Nephron (organoid): ENCODE results near the gene ARL8A.
A peak's percentile ranks its signal among the peaks of the same experiment; 100 is the strongest.
"Not testable (repeated sequence)": the region's sequence is repeated elsewhere in the genome, so short reads cannot be mapped to it uniquely, and the experiment has no call there.

ENCODE experiments used
- H3K27ac Mint-ChIP-seq, 3 experiments: 2 replicates each; pipeline ENCODE4 v1.8.0; 2020; ENCODE audit warnings: mixed read lengths in 3 of 3, mild to moderate bottlenecking in 2 of 3, moderate library complexity in 1 of 3
- H3K27me3 Mint-ChIP-seq: 2 replicates; pipeline ENCODE4 v1.8.0; 2021; ENCODE audit warnings: low read depth, mild to moderate bottlenecking, moderate library complexity, mixed read lengths
- H3K36me3 Mint-ChIP-seq: 2 replicates; pipeline ENCODE4 v1.8.0; 2020; ENCODE audit warnings: low read depth, mixed read lengths
- H3K4me1 Mint-ChIP-seq: 2 replicates; pipeline ENCODE4 v1.8.0; 2020; ENCODE audit warnings: mixed read lengths
- H3K4me3 Mint-ChIP-seq, 3 experiments: 2 replicates each; pipeline ENCODE4 v1.8.0; 2020; ENCODE audit warnings: mild to moderate bottlenecking in 3 of 3, mixed read lengths in 3 of 3, moderate library complexity in 2 of 3
- H3K9me3 Mint-ChIP-seq: 2 replicates; pipeline ENCODE4 v1.8.0; 2020; ENCODE audit warnings: mixed read lengths
- TF ChIP-seq, protein P1 (sequence below), 3 experiments: fragments of 200-600 bp; sonication (generic); IDR thresholded peaks; one replicate each; pipeline ENCODE4 v1.5.0; 2021; ENCODE audit warnings: antibody characterized with exemption in 3 of 3; ENCODE audit not compliant: unreplicated experiment in 3 of 3

Gene ARL8A

DNA sequence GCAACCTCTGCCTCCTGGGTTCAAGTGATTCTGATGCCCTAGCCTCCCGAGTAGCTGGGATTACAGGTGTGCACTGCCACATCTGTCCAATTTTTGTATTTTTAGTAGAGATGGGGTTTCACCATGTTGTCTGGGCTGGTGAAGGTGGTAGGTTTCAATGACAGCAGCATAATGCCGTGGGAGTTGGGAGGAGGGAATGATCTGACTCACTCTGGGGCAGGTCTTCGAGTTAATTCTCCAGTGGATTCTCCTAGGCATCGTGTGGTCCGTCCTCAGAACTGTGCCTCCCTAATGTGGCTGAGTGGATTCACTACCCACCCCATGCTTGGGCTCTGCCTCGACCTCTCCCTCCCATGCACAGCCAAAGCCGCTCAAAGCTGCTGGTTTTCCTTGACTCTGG lies 23.5 kb downstream of the ARL8A start:
- H3K27ac Mint-ChIP-seq, result no peak overlapping the region
- TF ChIP-seq, protein P1, sequence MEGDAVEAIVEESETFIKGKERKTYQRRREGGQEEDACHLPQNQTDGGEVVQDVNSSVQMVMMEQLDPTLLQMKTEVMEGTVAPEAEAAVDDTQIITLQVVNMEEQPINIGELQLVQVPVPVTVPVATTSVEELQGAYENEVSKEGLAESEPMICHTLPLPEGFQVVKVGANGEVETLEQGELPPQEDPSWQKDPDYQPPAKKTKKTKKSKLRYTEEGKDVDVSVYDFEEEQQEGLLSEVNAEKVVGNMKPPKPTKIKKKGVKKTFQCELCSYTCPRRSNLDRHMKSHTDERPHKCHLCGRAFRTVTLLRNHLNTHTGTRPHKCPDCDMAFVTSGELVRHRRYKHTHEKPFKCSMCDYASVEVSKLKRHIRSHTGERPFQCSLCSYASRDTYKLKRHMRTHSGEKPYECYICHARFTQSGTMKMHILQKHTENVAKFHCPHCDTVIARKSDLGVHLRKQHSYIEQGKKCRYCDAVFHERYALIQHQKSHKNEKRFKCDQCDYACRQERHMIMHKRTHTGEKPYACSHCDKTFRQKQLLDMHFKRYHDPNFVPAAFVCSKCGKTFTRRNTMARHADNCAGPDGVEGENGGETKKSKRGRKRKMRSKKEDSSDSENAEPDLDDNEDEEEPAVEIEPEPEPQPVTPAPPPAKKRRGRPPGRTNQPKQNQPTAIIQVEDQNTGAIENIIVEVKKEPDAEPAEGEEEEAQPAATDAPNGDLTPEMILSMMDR (IDR thresholded peaks at IDR 0.05; ENCODE audit: unreplicated experiment in 3 of 3), result no peak
- H3K36me3 Mint-ChIP-seq, result no peaks in the 10 kb centered on the region
- no peaks in the 10 kb centered on the region for H3K9me3 Mint-ChIP-seq
- no peaks in the 10 kb centered on the region for H3K4me1 Mint-ChIP-seq
- peaks cover 21% of the 10 kb centered on the region for H3K27me3 Mint-ChIP-seq
- no peak overlapping the region for H3K4me3 Mint-ChIP-seq

DNA sequence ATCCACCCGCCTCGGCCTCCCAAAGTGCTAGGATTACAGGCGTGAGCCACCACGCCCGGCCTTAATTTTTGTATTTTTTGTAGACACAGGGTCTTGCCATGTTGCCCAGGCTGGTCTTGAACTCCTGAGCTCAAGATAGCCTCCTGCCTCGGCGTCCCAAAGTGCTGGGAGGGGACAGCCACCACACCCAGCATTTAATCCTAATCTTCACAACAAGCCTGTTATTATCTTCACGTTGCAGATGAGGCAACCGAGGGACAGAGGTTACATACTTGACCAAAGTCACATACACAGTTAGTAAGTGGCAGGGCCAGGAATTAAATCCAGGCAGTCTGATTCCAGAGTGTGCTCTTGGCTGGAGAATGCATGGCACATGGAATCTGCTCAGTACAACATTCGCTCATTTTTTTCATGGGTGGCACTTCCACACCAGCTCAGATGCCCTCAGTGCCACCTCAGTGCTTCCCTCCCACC lies 26.6 kb downstream of the ARL8A start:
- H3K9me3 Mint-ChIP-seq, result no peaks in the 10 kb centered on the region
- no peak overlapping the region for H3K4me3 Mint-ChIP-seq
- H3K27ac Mint-ChIP-seq, result no peak overlapping the region
- H3K27me3 Mint-ChIP-seq, result peaks cover 6% of the 10 kb centered on the region
- no peaks in the 10 kb centered on the region for H3K36me3 Mint-ChIP-seq
- TF ChIP-seq, protein P1 (IDR thresholded peaks at IDR 0.05; ENCODE audit: unreplicated experiment in 3 of 3), result no peak
- peaks cover 10% of the 10 kb centered on the region for H3K4me1 Mint-ChIP-seq

DNA sequence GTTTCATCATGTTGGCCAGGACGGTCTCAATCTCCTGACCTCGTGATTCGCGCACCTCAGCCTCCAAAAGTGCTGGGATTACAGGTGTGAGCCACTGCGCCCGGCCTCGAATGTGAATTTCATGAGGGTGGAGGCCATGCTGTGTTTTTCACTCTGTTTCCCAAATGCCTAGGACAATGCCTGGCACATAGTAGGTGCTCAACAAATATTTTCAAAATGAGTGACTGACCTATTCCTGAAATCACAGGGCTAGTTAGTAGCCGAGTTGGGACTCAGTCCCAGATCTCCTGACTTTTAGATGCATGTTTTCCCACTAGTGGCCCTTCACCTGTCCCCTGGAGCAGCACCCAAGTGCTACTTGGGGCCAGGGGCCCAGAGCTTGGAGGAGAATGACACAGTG lies 28.2 kb downstream of the ARL8A start:
- H3K36me3 Mint-ChIP-seq, result no peaks in the 10 kb centered on the region
- peaks cover 11% of the 10 kb centered on the region for H3K4me1 Mint-ChIP-seq
- H3K4me3 Mint-ChIP-seq, result no peak overlapping the region
- H3K27ac Mint-ChIP-seq, result no peak overlapping the region
- H3K27me3 Mint-ChIP-seq, result peaks cover 3% of the 10 kb centered on the region
- TF ChIP-seq, protein P1 (IDR thresholded peaks at IDR 0.05; ENCODE audit: unreplicated experiment in 3 of 3), result no peak
- H3K9me3 Mint-ChIP-seq, result no peaks in the 10 kb centered on the region

DNA sequence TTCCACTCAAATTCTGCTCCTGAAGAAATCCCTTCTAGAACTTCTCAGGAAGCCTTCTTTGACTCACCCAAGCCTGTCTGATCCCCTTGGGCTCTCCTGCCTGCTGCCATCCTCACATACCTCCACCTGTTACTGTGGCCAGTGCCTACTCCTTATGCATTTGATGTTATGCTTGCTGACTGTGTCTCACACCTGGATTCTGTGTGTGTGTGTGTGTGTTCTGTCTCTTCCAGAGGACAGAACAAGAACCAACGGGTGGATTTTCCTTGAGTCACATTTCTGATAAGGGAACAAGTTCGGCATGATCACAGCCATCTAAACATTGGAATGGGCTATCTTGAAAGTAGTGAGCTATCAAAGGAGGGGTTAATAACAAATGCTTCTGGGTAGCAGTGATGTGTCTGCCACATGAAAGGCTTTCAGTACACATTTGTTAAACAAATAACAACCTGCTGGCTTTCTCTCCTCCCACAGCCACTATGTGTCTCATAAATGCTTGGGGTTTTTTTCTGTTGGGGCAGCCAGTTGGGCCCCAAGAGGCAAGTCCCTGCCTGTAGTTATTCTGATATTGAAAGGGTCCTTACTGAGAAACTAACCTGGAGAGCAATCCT lies 30.7 kb downstream of the ARL8A start:
- no peaks in the 10 kb centered on the region for H3K27me3 Mint-ChIP-seq
- H3K4me1 Mint-ChIP-seq, result peaks cover 11% of the 10 kb centered on the region
- TF ChIP-seq, protein P1 (IDR thresholded peaks at IDR 0.05; ENCODE audit: unreplicated experiment in 3 of 3), result no peak
- no peak overlapping the region for H3K4me3 Mint-ChIP-seq
- no peaks in the 10 kb centered on the region for H3K9me3 Mint-ChIP-seq
- peak overlapping the region; percentile 21 to 40 (median 26) for H3K27ac Mint-ChIP-seq
- no peaks in the 10 kb centered on the region for H3K36me3 Mint-ChIP-seq

DNA sequence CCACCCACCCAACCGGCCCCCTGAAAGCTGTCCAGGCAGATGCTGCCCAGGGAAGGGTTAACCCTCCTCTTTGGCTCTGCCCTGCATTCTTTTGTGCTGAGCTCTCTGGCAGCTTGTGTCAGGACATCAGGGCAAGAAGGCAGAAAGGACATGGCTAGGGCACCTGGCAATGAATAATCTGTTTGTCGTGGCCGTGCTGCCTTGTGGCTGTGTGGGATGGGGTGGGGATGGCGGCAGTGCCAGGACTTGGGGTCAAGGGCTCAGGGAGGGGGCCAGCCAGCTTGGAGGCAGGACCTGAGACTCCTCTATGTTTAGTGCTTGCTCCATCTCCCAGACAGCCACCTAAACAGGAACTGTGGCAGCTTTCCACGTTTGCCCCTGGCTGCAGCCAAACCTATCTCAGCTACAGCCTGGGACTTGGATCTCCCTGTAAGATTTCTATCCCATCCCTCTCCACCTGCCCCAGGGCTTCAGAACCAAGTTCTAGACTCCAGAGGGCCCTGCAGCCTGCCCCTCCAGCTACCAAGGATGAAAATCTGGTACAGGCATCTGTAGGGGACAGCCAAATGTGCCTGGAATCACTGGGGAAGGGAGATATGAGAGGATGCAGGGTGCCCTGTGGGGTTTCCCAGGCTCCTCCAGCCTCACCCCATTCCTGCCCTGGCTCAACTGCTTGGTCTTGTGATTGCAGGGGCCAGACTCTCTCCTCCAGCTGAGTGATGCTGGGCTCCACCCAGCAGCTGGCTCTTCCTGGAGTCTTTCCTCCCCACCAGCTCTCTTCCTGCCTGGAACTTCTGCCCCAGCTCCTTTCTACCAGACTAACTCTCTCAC lies 31.5 kb downstream of the ARL8A start:
- H3K9me3 Mint-ChIP-seq, result no peaks in the 10 kb centered on the region
- H3K27ac Mint-ChIP-seq, result peak overlapping the region; percentile 40 to 60 (median 54)
- TF ChIP-seq, protein P1 (IDR thresholded peaks at IDR 0.05; ENCODE audit: unreplicated experiment in 3 of 3), result no peak
- peaks cover 13% of the 10 kb centered on the region for H3K4me1 Mint-ChIP-seq
- no peaks in the 10 kb centered on the region for H3K27me3 Mint-ChIP-seq
- no peaks in the 10 kb centered on the region for H3K36me3 Mint-ChIP-seq
- no peak overlapping the region for H3K4me3 Mint-ChIP-seq

DNA sequence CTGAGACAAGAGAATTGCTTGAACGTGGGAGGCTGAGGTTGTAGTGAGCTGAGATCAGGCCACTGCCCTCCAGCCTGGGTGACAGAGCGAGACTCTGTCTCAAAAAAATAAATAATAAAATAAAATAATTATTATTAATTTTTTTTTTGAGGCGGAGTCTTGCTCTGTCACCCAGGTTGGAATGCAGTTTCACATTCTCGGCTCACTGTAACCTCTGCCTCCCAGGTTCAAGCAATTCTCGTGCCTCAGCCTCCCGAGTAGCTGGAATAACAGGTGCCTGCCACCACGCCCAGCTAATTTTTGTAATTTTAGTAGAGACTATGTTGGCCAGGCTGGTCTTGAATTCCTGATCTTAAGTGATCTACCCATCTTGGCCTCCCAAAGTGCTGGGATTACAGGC lies 32.9 kb downstream of the ARL8A start:
- H3K4me1 Mint-ChIP-seq, result peaks cover 18% of the 10 kb centered on the region
- not testable (repeated sequence) for H3K36me3 Mint-ChIP-seq, H3K9me3 Mint-ChIP-seq, H3K27me3 Mint-ChIP-seq, H3K27ac Mint-ChIP-seq, H3K4me3 Mint-ChIP-seq
